Right lobe of liver (tissue), 6 donors: Measurements from ENCODE around the gene CLDN7. TPM values are rescaled to one million over a fixed set of nuclear protein-coding genes. Genes with fewer than 3 reads are reported as not detected.

Source experiments
- ATAC-seq, 4 donors: fragments of 200-7000 bp; cut with Tn5 transposase; one replicate each; pipeline ENCODE4 v1.9.1; 2020; ENCODE audit warnings: mild to moderate bottlenecking in 4 of 4, moderate library complexity in 4 of 4
- DNase-seq, 3 donors: peaks; one replicate each; pipeline ENCODE4 v3.0.0-alpha.2; 2020
- H3K27ac ChIP-seq, 3 donors: fragments of 200-600 bp; one replicate each; pipeline ENCODE4 v1.8.0; 2022
- H3K27me3 ChIP-seq, 2 donors: fragments of 200-600 bp; one replicate each; pipeline ENCODE4 v1.8.0; 2022
- H3K36me3 ChIP-seq, 4 donors: fragments of 200-600 bp; sonication (generic) in 1 of 4; one replicate each; pipeline versions ENCODE4 v1.5.1 to v1.8.0; 2017 to 2022; ENCODE audit warnings: control low read depth in 1 of 4
- H3K4me1 ChIP-seq, 4 donors: fragments of 200-600 bp; sonication (generic) in 1 of 4; one replicate each; pipeline versions ENCODE4 v1.5.1 to v1.8.0; 2017 to 2022; ENCODE audit warnings: control low read depth in 1 of 4
- H3K4me3 ChIP-seq, 3 donors: fragments of 200-600 bp; one replicate each; pipeline ENCODE4 v1.8.0; 2022
- H3K9me3 ChIP-seq, 4 donors: fragments of 200-600 bp; sonication (generic) in 1 of 4; one replicate each; pipeline versions ENCODE4 v1.5.1 to v1.8.0; 2017 to 2022; ENCODE audit warnings: control low read depth in 1 of 4
- CTCF ChIP-seq, 4 donors: fragments of 200-600 bp in 3 of 4; fragments of 450-650 bp in 1 of 4; IDR thresholded peaks; one replicate each; pipeline versions ENCODE4 v1.5.1 to v1.8.0; 2016 to 2022; ENCODE audit warnings: antibody characterized with exemption in 4 of 4, mild to moderate bottlenecking in 2 of 4
- POLR2A ChIP-seq: fragments of 450-650 bp; IDR thresholded peaks from one replicate; pipeline ENCODE4 v1.6.1; 2017; ENCODE audit warnings: antibody characterized with exemption, mild to moderate bottlenecking
- WGBS: methylation state at CpG from one replicate; pipeline ENCODE4 v1.1.6; 2018; ENCODE audit warnings: low coverage, low lambda C conversion rate; ENCODE audit not compliant: insufficient coverage; ENCODE audit errors: missing lambda C conversion rate; 5-methylcytosine and 5-hydroxymethylcytosine counted together
- intact Hi-C, 2 donors: fragments of 100-400 bp; cut with DNase I; formaldehyde crosslinking; loops; one replicate each; pipeline versions ENCODE4 v1.11.2 to v1.14.1; 2022
- total RNA-seq, 6 experiments: library from RNA; depleted of rRNA in 2 of 6; stranded (reverse); fragments of >200 nt in 2 of 6; fragmentation: NEBNext Ultra II Directional in 3 of 6; extraction: Animal tissue kit (Norgen Biotek cat#: 25700) in 3 of 6; gene quantifications; one replicate each; pipeline versions ENCODE4 v1.1.0 to v1.2.4, GENCODE V29; 2016 to 2023
- donor health status: DM: no; HTN: yes; CAD: no.
- donor health status: DM: no; HTN: no; CAD: no.
- donor health status: DM: no; HTN: no; CAD: no.
- donor health status: DM: no; HTN: yes; CAD: no.
- donor health status: DM: no; HTN: yes; CAD: no.

CLDN7 gene
- total RNA-seq, 6 experiments from 2014 or later = 9.6 to 114 (median 23.3) TPM

GRCh38 chr17:7222972-7223292, 39.3 kb downstream of the CLDN7 start:
- no peak overlapping the region for H3K4me3 ChIP-seq
- peak in 1 of 3 donors; percentile 28 for DNase-seq
- WGBS = 83% methylated on average over 1 of the region's 7 CpGs
- TF ChIP-seq CTCF (IDR thresholded peaks at IDR 0.05) (no peak), POLR2A (peak; percentile 9)
- no peak overlapping the region for H3K27ac ChIP-seq
- intact Hi-C loops = no loop called here
- H3K27me3 ChIP-seq = no peaks in the 10 kb centered on the region
- peaks cover 0 to 40% (median 10%) of the 10 kb centered on the region in 4 donors for H3K4me1 ChIP-seq
- ATAC-seq = no peak
- H3K36me3 ChIP-seq = peaks cover 0 to 52% (median 30%) of the 10 kb centered on the region in 4 donors
- no peaks in the 10 kb centered on the region for H3K9me3 ChIP-seq

DNA sequence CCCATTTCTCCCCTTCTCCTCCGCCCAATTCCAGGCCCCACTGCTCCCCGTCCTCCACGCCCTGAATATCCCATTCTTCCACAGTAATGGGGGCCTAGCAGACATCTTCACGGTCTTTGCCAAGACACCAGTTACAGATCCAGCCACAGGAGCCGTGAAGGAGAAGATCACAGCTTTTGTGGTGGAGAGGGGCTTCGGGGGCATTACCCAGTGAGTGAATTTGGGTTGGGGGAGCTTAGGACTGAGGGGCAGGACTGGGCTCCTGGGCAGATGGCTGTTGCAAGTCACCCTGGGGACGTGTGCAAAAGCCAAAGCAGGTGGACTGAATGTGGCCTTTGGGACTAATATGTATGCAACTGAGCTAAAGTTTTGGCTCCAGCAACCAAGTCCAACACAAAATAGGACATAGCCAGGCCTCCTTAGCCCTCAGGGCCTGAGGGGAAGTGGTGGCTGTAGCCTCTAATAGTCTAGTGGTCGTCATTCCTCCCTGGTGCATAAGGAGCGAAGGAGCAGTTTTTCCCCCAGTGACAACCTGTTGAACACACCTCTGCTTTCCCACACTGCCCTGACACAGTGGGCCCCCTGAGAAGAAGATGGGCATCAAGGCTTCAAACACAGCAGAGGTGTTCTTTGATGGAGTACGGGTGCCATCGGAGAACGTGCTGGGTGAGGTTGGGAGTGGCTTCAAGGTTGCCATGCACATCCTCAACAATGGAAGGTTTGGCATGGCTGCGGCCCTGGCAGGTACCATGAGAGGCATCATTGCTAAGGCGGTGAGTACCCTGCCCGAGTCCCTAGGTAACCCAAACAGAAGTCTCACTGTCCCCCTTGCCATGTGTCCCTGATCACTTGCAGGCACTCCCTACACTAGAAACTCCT, 39.9 kb downstream of the CLDN7 start:
- H3K36me3 ChIP-seq = peaks cover 0 to 52% (median 29%) of the 10 kb centered on the region in 4 donors
- no peak overlapping the region for H3K4me3 ChIP-seq
- TF ChIP-seq CTCF (IDR thresholded peaks at IDR 0.05) (no peak), POLR2A (no peak)
- no peaks in the 10 kb centered on the region for H3K27me3 ChIP-seq
- 72% methylated on average over 7 of the region's 15 CpGs for WGBS
- intact Hi-C loops = no loop called here
- DNase-seq (peak in 1 of 3 donors; percentile 17), ATAC-seq (no peak)
- no peaks in the 10 kb centered on the region for H3K9me3 ChIP-seq
- H3K4me1 ChIP-seq = peaks cover 0 to 39% (median 10%) of the 10 kb centered on the region in 4 donors
- no peak overlapping the region for H3K27ac ChIP-seq

DNA sequence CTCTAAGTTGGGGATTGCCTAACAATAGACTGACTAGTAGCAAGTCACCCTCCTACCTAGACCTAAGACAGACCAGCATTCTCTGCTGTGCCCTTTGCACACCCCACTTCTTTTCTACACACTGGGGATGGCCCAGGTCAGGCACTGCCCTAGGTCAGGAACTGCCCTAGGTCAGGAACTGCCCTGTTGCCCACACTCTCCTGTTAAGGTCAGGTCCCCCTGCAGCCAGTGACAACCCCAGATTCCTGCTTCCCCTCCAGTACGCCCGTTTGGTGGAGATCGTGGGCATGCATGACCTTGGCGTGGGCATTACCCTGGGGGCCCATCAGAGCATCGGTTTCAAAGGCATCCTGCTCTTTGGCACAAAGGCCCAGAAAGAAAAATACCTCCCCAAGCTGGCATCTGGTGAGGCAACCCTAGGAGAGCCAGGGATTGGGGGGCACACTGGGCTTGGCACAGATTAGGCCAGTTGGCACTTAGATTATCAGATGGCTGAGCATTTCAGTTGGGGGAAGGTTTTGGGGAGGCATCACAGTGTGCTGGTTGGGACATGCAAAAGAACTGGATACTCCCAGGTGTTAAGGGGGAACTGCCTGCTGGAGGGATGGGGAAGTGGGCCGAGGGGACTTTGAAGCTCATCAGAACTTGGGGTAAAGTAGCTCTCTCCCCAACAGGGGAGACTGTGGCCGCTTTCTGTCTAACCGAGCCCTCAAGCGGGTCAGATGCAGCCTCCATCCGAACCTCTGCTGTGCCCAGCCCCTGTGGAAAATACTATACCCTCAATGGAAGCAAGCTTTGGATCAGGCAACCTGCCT, 40.8 kb downstream of the CLDN7 start:
- H3K4me3 ChIP-seq = peak overlapping the region; percentile 76 to 99 (median 85)
- H3K4me1 ChIP-seq = peaks cover 0 to 39% (median 10%) of the 10 kb centered on the region in 4 donors
- peak in 1 of 4 donors; percentile 7 for ATAC-seq
- H3K27ac ChIP-seq = peak overlapping the region; percentile 94 to 100 (median 96)
- no peaks in the 10 kb centered on the region for H3K9me3 ChIP-seq
- peaks cover 0 to 45% (median 25%) of the 10 kb centered on the region in 4 donors for H3K36me3 ChIP-seq
- H3K27me3 ChIP-seq = no peaks in the 10 kb centered on the region
- intact Hi-C loops = no loop called here
- DNase-seq = peak in 1 of 3 donors; percentile 17
- no peak for TF ChIP-seq POLR2A
- TF ChIP-seq CTCF (IDR thresholded peaks at IDR 0.05) = no peak
- 33% methylated on average over 4 of the region's 10 CpGs for WGBS

GRCh38 chr17:7220593-7221277, 41.5 kb downstream of the CLDN7 start:
- Histone ChIP-seq H3K4me1 (peaks cover 0 to 39% (median 10%) of the 10 kb centered on the region in 4 donors), H3K27ac (peak overlapping the region; percentile 94 to 100 (median 96))
- peak; percentile 65 to 77 (median 77) for DNase-seq

More at GRCh38 chr17:7220593-7221277, 41.5 kb downstream of the CLDN7 start:
- no peaks in the 10 kb centered on the region for H3K27me3 ChIP-seq
- peaks cover 0 to 45% (median 22%) of the 10 kb centered on the region in 4 donors for H3K36me3 ChIP-seq
- 5% methylated on average over 11 of the region's 11 CpGs for WGBS
- H3K4me3 ChIP-seq = peak overlapping the region; percentile 76 to 99 (median 85)
- intact Hi-C loops = no loop called here
- no peak for TF ChIP-seq POLR2A
- TF ChIP-seq CTCF (IDR thresholded peaks at IDR 0.05) = peak; percentile 28 to 53 (median 48)
- no peaks in the 10 kb centered on the region for H3K9me3 ChIP-seq
- peak; percentile 27 to 43 (median 34) for ATAC-seq
